ENCODE measurements around the gene MELTF. TPM values are rescaled to one million over a fixed set of nuclear protein-coding genes. Genes with fewer than 3 reads are reported as not detected.

MELTF gene
- total RNA-seq, 6 experiments from 2014 or later: 1.1 to 3.8 (median 2.5) TPM

DNA sequence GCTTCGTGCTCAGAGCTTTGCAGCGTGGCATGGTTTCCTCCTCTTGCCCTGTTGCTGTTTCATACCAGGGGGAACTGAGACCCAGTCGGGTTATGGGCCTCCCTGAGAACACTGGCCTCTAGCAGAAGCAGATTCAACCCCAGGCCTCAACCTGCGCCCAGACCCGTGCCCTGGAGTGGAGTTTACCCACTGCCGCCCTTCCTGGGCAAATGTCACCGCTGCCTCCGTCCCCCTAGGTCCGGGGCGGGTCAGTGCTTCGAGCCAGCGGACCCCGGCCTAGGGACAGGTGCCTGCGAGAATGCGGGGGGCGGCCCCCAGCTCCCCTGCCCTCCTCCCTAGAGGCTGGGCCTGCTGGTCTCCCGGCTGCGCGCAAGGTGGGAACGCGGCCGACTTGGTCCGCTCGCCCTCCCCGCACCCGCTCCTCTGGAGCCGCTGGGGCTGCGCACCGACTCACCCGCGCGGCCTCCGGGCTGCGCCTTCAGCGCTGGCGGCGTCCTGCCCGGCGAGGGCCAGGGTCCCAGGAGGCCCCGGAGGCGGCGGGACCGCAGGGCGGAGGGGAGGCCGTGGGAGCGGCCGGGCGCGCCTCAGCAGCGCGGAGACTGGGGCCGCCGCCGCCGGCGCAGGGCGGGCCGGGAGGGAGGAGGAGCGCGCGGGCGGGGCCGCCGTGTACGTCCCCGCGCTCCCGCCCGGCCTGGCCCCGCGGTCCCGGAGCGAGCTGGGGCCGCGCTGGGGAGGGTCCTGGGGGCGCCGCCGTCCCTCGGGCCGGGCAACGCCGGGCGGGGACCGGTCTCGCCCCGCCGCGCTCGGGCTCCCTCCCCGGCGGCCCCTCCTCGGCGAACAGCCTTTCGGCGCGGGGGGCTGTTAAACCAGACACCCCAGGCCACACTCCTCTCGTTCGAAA lies 61.1 kb downstream of the MELTF start, which contains the start of gene PIGZ:
PIGZ (minus strand) TSS at position 601 of the 901 bp plus-strand sequence. CDS start 16,802 bp downstream, outside the sequence.
- Mint-ChIP-seq H3K27me3 (ENCODE audit: insufficient read depth) (peaks cover 6% of the 10 kb centered on the region; the same call in 1 of the 2 replicates), H3K4me3 (peak within 1 kb of the TSS; percentile 83), H3K4me1 (ENCODE audit: low read depth) (peaks cover 14% of the 10 kb centered on the region; the same call in 1 of the 2 replicates), H3K36me3 (ENCODE audit: low read depth) (no peaks in the 10 kb centered on the region), H3K9me3 (no peaks in the 10 kb centered on the region), H3K27ac (no peak within 1 kb of the TSS)
- no peak for DNase-seq
- TF ChIP-seq, protein P1, sequence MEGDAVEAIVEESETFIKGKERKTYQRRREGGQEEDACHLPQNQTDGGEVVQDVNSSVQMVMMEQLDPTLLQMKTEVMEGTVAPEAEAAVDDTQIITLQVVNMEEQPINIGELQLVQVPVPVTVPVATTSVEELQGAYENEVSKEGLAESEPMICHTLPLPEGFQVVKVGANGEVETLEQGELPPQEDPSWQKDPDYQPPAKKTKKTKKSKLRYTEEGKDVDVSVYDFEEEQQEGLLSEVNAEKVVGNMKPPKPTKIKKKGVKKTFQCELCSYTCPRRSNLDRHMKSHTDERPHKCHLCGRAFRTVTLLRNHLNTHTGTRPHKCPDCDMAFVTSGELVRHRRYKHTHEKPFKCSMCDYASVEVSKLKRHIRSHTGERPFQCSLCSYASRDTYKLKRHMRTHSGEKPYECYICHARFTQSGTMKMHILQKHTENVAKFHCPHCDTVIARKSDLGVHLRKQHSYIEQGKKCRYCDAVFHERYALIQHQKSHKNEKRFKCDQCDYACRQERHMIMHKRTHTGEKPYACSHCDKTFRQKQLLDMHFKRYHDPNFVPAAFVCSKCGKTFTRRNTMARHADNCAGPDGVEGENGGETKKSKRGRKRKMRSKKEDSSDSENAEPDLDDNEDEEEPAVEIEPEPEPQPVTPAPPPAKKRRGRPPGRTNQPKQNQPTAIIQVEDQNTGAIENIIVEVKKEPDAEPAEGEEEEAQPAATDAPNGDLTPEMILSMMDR (IDR thresholded peaks at IDR 0.05): no peak

DNA sequence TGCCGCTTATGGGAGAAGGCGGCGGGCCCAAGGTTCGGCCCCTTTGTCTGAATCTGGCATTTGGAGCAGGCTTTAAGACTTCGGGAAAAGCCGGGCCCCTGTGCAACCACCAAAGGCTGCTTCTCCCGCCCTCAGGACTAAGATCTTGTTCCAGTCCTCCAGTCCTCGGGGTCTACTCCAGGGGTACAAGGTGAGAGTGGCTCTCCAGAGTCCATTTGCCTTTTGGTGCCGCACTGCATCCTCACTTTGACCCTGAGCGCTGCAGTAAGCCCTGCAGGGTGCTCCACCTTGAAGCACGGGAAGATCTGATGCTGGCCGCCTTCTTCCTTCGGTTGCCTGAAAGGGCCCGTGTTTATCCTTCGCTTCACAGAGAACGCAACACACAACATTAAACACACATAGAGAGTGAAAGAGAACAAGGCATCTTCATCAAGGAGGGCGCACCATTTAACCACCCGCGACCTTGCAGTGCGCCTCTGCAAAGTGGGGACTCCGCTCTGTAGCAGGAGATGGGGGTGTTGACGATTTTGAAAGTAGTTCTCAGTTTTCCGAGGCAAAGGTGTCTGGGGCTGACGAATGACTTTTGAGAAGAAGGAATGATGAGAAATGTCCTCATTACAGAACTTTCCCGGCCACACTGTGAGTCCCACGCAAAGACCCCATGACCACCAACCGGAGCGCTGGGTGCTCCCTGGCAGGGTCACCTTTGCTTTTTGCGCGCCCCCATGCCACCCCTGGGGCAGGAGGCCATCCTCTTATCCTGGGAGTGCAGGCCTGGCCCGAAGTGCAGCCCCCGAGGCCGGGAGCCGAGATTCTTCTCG lies 62.0 kb downstream of the MELTF start:
- Mint-ChIP-seq H3K4me3 (peak overlapping the region; percentile 83), H3K27ac (no peak overlapping the region), H3K4me1 (ENCODE audit: low read depth) (peaks cover 14% of the 10 kb centered on the region; the same call in 1 of the 2 replicates), H3K9me3 (no peaks in the 10 kb centered on the region), H3K27me3 (ENCODE audit: insufficient read depth) (peaks cover 6% of the 10 kb centered on the region; the same call in 1 of the 2 replicates), H3K36me3 (ENCODE audit: low read depth) (no peaks in the 10 kb centered on the region)
- no peak for DNase-seq
- TF ChIP-seq, protein P1 (IDR thresholded peaks at IDR 0.05): no peak

DNA sequence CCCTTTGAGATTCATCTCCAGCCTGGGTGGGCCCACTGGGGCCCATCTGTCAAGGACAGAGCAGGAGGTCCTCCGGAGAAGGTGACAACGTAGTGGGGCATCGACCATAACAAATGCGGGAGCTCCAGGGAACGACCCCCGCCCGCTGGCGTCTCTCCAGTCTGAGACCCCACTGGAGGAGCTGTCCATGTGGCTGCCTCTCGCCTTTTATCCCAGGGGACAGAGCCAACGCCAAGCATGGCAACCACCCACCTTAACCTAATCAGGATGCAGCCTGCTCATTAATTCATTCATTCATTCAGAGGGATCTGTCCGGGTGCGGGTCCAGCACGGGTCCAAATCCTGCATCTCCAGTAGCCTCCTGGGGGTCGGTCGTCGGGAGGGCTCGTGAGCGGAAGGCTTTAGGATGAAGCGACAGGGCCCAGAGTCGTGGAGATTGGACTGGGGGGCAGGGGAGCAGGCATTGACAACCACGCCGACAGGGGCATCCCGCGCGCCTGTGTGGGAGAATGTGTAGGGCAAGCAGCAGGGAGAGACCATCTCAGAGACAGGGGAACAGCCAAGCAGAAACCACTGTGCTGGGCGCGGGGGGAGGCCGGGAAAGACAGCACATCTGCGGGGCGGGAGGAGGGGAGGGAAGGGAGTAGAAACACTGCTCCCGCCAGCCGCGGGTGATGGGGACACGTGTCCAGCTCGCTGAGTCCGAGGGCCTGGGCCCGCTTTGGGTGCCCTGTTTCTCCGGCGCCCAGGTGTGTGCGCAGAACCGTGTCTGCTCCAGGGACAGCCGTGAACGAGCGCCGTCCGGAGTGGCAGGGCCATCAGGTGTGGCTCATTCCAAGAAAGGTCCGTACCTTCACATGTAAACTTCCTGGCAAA lies 62.9 kb downstream of the MELTF start:
- no peaks in the 10 kb centered on the region for H3K9me3 Mint-ChIP-seq
- H3K4me1 Mint-ChIP-seq (ENCODE audit: low read depth): peaks cover 14% of the 10 kb centered on the region; the same call in 1 of the 2 replicates
- no peak overlapping the region for H3K27ac Mint-ChIP-seq
- no peak for DNase-seq
- peaks cover 6% of the 10 kb centered on the region; the same call in 1 of the 2 replicates for H3K27me3 Mint-ChIP-seq (ENCODE audit: insufficient read depth)
- H3K4me3 Mint-ChIP-seq: no peak overlapping the region
- TF ChIP-seq, protein P1 (IDR thresholded peaks at IDR 0.05): no peak
- H3K36me3 Mint-ChIP-seq (ENCODE audit: low read depth): no peaks in the 10 kb centered on the region

DNA sequence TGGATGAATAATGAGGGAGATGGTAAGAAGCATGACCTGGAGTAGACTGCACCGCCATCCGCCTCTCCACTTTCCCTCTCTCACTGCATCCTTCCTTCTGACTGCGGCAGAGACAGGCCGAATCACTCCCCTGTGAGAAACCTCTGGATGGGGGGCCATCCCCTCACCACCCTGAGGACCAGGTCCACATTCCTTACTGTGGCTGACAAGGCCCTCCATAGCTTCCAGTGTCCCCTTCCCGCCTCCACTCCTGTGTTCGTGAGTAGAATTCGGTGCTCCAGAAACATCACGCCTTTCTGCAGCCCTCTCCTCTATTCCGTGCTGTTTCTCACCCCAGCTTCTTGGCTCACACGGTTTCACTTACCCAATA lies 63.8 kb downstream of the MELTF start:
- H3K4me3 Mint-ChIP-seq: no peak overlapping the region
- H3K27ac Mint-ChIP-seq: no peak overlapping the region
- no peak for DNase-seq
- H3K27me3 Mint-ChIP-seq (ENCODE audit: insufficient read depth): peaks cover 6% of the 10 kb centered on the region; the same call in 1 of the 2 replicates
- H3K4me1 Mint-ChIP-seq (ENCODE audit: low read depth): peaks cover 14% of the 10 kb centered on the region; the same call in 1 of the 2 replicates
- H3K36me3 Mint-ChIP-seq (ENCODE audit: low read depth): no peaks in the 10 kb centered on the region
- TF ChIP-seq, protein P1 (IDR thresholded peaks at IDR 0.05): no peak
- H3K9me3 Mint-ChIP-seq: no peaks in the 10 kb centered on the region
